GM18511 (cell line): ENCODE data around the gene SS18L1.

ENCODE experiments used
- ATAC-seq: cut with Tn5 transposase; IDR thresholded peaks from one replicate; pipeline ENCODE4 v1.9.1; 2021; ENCODE audit warnings: mild to moderate bottlenecking, moderate library complexity; ENCODE audit not compliant: unreplicated experiment

Gene SS18L1

GRCh38 chr20:62119591-62120364, 23.8 kb upstream of the SS18L1 start:
- no peak for ATAC-seq

GRCh38 chr20:62120365-62120762, 23.2 kb upstream of the SS18L1 start:
- no peak for ATAC-seq

- ATAC-seq = peak; percentile 16
Measured at GRCh38 chr20:62120990-62121775, 22.4 kb upstream of the SS18L1 start.

- peak; percentile 80 for ATAC-seq
Measured at GRCh38 chr20:62121776-62122653, 21.6 kb upstream of the SS18L1 start, which contains the start of gene LSM14B. LSM14B (plus strand) TSS chr20:62122475; CDS start chr20:62122667, 192 bp downstream.

- ATAC-seq = peak; percentile 26
Measured at GRCh38 chr20:62122654-62123449, 20.7 kb upstream of the SS18L1 start.

GRCh38 chr20:62123450-62124118, 20.0 kb upstream of the SS18L1 start:
- no peak for ATAC-seq

- no peak for ATAC-seq
Measured at GRCh38 chr20:62126141-62126540, 17.4 kb upstream of the SS18L1 start.

GRCh38 chr20:62127799-62128198, 15.8 kb upstream of the SS18L1 start:
- no peak for ATAC-seq

GRCh38 chr20:62128502-62128901, 15.1 kb upstream of the SS18L1 start:
- no peak for ATAC-seq

GRCh38 chr20:62129731-62130531, 13.6 kb upstream of the SS18L1 start:
- no peak for ATAC-seq

GRCh38 chr20:62131560-62132320, 11.8 kb upstream of the SS18L1 start:
- no peak for ATAC-seq

- no peak for ATAC-seq
Measured at GRCh38 chr20:62132421-62132820, 11.1 kb upstream of the SS18L1 start.

GRCh38 chr20:62133051-62133845, 10.3 kb upstream of the SS18L1 start:
- no peak for ATAC-seq

GRCh38 chr20:62133864-62134263, 9.7 kb upstream of the SS18L1 start:
- no peak for ATAC-seq

GRCh38 chr20:62134735-62135231, 8.8 kb upstream of the SS18L1 start:
- ATAC-seq = no peak

GRCh38 chr20:62135573-62136266, 7.8 kb upstream of the SS18L1 start:
- no peak for ATAC-seq
